Fibroblast of upper back skin (primary cell): ENCODE results near the gene PRKCQ.
A peak's percentile ranks its signal among the peaks of the same experiment; 100 is the strongest.
"Not testable (repeated sequence)": the region's sequence is repeated elsewhere in the genome, so short reads cannot be mapped to it uniquely, and the experiment has no call there.

Source experiments
- DNase-seq: peaks from one replicate; pipeline ENCODE4 v3.0.0-alpha.2; 2013

PRKCQ gene

DNA sequence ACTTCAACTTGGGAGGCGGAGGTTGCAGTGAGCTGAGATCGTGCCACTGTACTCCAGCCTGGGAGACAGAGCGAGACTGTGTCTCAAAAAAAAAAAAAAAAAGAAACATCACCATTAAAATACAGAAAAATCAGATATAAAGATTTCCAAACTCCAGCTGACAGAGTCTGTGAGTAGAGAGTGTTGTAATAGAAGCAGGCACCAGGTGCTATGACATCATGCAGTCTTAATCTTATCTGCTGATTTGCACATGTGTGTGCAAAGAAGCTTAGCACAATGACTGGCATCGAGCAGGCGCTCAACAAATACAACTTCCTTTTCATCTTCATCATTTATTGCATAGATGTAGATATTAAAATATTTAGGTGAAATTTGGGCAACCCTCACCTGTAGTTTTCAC lies 92.2 kb downstream of the PRKCQ start:
- DNase-seq = no peak

GRCh38 chr10:6486309-6486708 lies 93.8 kb downstream of the PRKCQ start:
- DNase-seq = no peak

DNA sequence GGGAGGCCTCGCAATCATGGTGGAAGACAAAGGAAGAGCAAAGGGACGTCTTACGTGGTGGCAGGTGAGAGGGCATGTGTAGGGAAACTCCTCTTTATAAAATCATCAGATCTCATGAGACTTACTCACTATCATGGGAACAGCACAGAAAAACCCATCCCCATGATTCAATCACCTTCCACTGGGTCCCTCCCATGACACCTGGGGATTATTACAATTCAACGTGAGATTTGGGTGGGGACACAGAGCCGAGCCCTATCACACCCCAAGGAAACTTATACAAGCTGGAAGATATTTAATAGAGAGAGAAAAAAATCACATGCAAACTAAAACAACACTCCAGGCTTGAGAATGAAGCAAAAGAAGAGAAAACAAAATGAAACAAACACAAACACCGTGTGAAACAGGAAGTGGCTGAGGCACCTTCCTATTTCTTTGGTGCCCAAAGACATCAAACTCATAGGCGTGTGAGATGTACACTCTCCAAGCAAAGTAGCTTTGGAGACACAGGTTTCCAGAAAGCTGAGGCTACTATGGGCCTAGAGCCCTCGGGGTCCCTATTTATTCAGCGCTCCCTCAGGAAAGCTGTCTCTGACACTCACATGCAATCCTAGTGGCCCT lies 97.2 kb downstream of the PRKCQ start:
- no peak for DNase-seq

DNA sequence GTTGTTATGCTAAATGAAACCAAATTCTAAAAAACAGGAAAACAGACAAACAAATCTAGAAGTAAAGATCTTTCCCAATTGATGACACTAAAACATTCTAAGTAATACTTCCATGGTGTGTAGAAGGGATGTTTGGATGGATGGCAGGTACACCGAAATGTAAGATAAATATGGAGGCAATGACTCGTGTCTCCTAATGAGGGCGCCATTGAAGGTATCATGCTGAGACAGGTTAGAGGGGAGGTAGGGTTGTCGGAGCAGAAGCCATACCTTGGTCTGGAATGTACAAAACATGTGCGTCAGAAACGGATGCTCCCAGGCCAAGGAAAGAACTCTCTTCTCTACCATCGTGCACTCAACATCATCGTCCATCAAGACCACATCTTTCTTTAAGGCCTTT lies 101.4 kb downstream of the PRKCQ start:
- DNase-seq = no peak

GRCh38 chr10:6476989-6477388 lies 103.1 kb downstream of the PRKCQ start:
- no peak for DNase-seq

- no peak for DNase-seq
Observed at GRCh38 chr10:6474871-6475270, 105.2 kb downstream of the PRKCQ start.

GRCh38 chr10:6473901-6474370 lies 106.1 kb downstream of the PRKCQ start:
- no peak for DNase-seq

DNA sequence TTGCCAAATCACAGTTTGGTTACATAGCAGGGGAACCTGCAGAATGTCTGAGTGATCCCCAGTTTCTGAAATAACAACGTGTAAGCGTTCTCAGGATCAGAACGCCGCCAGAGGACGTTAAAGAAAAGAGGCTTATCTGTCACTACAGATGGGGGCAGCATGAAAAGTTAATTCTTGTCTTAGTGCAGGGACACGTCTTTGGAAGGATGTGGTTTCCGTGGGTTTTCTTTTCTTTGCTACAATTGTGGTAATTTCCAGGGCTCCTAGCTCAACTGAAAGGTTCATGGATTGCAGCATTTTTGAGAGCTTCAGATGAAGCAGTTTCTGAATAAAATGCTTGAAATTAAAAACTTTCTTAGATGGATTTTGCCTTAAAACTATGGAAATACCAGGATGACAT lies 106.6 kb downstream of the PRKCQ start:
- DNase-seq = no peak

DNA sequence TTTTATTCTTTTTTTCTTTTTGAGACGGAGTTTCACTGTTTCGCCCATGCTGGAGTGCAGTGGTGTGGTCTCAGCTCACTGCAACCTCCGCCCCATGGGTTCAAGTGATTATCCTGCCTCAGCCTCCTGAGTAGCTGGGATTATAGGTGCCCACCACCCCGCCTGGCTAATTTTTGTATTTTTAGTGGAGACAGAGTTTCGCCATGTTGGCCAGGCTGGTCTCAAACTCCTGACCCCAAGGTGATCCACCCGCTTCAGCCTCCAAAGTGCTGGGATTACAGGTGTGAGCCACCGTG lies 107.4 kb downstream of the PRKCQ start:
- not testable (repeated sequence) for DNase-seq

DNA sequence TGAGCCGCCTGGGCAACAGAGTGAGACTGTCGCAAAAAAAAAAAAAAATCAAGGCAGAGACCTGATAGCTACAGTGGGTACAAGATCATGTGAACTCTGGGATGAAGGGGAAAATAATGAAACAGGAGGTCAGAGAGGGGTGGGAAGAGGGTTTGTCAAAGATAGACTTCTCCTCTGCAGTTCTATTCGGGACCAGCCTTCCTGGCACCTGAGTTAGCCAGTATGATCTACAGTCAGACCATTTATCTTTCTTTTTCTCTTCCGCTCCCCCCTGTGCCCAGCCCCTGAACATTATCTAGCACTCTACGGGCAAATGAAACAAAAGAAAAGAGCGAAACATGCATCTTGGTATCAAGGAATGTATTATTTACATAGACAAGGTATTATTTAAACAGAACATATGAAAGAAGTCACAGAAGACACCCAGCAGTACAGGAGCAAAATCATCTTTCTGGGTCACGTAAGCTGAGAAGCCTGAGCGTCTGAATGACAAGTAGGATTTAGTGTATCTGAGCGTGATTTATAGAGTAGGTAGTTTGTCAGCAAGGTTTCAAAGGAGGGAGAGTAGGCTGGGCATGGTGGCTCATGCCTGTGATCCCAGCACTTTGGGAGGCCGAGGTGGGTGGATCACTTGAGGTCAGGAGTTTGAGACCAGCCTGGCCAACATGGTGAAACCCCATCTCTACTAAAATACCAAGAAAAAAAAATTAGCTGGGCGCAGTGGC lies 109.0 kb downstream of the PRKCQ start:
- DNase-seq = no peak

DNA sequence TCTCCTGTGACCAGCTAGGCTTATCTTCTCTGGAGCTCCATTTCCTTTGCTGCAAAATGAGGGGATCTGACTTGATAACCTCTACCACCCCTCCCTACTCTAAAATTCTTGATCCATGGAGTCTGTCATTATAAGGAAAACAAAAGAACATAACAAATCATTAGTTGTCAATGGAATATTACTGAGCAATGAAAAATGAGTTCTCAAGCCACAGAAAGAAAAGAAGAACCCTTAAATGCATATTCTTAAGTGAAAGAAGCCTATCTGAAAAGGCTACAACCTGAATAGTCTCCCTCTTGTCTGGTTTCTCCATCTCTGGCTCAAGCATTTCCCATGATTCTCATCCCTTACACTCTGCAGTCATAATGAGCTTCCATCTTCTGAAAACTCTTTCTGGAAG lies 110.4 kb downstream of the PRKCQ start:
- DNase-seq = no peak

- DNase-seq = no peak
Observed at GRCh38 chr10:6465854-6466601, 114.0 kb downstream of the PRKCQ start.

GRCh38 chr10:6465437-6465836 lies 114.6 kb downstream of the PRKCQ start:
- DNase-seq = no peak

- no peak for DNase-seq
Observed at GRCh38 chr10:6464862-6465430, 115.1 kb downstream of the PRKCQ start.

- DNase-seq = no peak
Observed at GRCh38 chr10:6463366-6463765, 116.7 kb downstream of the PRKCQ start.

GRCh38 chr10:6461961-6462360 lies 118.1 kb downstream of the PRKCQ start:
- no peak for DNase-seq

- no peak for DNase-seq
Observed at GRCh38 chr10:6460861-6461409, 119.1 kb downstream of the PRKCQ start.

DNA sequence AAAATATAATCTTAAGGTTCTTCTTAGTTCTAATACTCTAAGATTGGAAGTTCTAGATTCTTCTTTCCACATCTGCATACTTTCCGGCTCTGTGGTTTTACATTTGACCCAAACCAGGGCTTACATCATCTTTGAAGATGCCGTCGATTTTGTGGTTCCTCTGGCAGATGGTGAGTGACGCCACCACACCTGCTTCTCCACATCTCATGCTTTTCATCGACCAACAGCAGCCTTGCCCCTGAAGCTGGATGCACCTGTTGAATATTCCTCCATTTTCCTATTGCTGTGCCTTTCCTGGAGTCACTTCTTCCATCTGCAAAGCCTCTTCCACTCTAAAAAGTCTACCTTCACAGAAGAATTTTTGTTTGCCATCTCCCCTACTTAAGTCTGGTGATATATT lies 121.3 kb downstream of the PRKCQ start:
- DNase-seq = no peak

GRCh38 chr10:6457376-6457775 lies 122.7 kb downstream of the PRKCQ start:
- DNase-seq = no peak

DNA sequence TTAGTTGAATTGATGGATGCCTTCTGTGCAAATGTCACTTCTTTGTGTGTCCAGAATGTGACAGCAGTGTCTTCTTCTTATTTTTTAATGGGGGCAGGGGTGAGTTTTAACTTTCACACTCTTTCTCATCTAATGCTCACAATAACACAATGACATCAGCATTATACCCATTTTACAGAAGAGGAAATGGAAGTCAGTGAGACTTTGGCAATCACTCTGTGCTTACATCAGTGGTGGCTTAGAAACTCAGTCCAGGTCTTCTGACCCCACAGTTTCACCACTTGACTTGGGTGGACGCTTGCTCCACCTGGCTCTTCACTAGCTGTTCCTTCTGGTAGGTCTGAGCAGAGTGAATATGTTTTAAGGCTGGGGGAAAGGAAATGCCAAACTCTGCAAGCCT lies 124.0 kb downstream of the PRKCQ start:
- DNase-seq = no peak

DNA sequence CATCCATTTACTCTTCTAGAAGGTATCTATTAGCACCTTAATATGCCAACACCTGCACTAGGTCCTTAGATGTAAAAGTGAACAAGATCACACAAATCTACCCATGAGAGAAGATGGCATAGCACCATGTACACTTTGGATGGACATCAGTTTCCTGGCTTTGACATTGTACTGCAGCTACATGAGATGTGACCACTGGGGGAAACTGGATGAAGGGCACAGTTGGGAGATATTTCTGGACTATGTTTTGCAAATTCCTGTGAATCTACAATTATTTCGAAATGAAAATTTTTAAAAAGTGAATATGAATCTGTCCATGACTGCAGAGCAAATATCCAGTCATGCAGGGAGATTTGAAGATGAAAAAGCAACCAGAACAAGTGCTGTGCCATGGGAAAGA lies 124.5 kb downstream of the PRKCQ start:
- no peak for DNase-seq

- DNase-seq = no peak
Observed at GRCh38 chr10:6446711-6447110, 133.4 kb downstream of the PRKCQ start.

GRCh38 chr10:6445671-6446316 lies 134.3 kb downstream of the PRKCQ start:
- peak; percentile 4 for DNase-seq
